GM21786 (cell line): ENCODE measurements around the gene ARPC5L.

ENCODE experiments used
- ATAC-seq: cut with Tn5 transposase; IDR thresholded peaks from one replicate; pipeline ENCODE4 v1.9.1; 2021; ENCODE audit not compliant: unreplicated experiment

The ARPC5L gene

DNA sequence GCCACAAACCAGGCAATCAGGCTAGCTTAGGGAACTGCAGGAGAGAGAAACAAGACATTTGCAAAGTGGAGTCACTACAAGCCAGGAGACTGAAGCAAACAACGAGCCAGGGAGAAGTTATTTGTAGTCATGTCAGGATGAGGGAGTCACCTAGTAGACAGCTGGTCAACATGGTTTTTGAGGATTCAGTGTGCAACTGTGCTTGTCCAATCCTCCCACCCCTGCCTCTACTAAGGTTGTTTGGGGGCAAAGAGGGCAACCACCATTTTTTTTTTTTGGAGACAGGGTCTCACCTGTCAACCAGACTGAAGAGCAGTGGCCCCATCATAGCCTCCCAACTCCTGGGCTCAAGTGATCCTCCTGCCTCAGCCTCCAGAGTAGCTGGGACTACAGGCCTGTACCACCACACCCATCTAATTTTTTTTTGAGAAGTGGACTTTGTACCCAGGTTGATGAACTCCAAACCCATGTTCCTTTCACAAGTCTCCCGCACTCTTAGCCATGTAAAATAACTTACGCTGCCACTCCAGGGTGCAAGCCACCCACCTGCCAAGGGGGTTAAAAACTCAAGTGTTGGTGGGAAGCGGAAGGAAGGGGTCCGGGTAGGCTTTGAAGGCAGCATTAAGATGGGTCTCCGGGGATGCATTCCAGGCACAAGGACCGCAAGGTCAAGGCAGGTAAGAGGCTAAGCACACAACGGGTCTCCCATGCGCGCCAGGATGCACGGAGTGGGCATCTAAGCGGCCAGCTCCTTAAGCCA, 1.2 kb upstream of the ARPC5L start:
- no peak for ATAC-seq

DNA sequence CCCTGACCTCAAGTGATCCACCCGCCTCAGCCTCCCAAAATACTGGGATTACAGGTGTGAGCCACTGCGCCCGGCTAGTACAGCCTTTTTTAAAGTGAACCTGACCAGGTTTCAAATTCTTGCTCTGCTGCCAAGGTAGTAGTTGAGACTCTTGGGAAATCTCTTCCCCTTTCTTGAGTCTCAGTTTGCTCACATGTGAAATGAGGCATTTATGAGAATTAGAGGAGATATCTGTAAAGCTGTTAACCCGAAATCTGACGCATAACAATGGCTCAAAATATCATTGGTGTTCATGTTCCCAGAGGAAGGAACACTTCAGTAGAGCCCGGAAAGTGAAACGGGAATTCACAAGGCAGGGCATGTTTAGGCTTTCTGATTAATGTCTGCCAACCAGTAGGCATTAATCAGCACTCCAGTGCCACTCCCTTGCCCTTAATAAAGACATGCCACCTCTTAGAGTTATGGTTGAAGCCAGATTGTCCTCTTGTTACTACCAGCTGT, 1.5 kb downstream of the ARPC5L start:
- no peak for ATAC-seq

DNA sequence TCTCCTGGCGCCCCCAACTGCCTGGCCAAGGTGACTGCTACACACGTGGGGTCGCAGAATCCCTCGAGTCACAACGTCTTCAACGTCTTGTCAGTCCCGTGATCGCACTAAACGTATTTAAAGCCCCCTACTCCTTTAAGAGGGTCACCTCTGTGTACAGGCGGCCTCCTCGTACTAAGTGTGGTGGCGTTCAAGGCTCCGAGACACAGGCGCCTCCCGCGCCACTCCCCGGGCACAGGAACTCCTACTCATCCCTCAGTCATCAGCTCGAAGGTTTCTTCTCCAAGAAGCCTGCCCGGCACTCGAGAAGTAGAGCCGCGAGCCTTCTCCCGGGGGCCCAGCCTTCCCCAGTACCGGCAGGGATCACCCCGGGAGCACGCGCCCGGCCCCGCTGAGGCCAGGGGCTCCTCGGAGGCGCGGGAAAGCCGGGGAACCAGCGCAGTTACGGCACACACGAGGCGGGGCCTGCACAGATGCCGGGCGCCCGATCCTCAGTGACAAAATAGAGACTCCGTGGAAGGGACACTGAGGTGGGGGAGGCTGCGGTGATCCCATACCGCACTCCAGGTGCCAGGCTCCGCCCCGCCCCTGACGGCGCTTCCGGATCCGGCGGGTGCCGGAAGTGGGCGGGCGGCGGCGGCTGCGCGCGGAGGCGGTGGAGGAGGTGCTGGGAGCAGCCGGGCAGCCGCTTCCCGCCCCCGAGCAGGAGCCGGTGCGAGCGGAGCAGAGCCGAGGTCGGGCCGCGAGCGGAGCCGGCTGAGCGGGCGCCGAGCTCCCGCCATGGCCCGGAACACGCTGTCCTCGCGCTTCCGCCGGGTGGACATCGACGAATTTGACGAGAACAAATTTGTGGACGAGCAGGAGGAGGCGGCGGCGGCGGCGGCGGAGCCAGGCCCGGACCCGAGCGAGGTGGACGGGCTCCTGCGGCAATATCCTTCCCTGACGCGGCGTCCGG, 6.9 kb downstream of the ARPC5L start:
- peak; percentile 55 for ATAC-seq

DNA sequence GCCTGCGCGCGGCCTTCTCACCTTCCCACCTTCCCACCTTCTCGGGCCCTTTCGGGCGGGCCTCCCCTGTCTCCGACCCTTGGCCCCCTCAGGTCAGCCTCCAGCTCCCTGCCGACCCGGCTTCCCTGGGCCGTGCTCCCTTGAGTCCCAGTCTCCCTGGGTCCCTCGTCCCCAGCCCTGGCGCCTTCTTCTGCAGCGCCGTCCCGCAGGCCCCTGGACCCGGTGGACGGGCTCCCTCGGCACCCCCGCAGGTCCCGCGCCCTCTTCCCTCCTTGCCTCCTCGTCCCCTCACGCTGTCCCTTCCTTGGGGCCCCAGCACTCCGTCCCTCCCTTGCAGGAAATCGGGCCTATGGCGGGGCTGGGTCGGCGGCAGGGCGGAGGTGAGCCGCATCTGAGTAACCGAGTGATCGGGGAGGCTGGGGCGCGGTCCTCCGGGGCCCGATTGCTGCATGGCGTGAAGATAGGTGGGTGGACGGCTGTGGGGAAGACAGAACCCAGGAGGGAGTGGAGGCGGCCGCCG, 7.6 kb downstream of the ARPC5L start:
- peak; percentile 4 for ATAC-seq

DNA sequence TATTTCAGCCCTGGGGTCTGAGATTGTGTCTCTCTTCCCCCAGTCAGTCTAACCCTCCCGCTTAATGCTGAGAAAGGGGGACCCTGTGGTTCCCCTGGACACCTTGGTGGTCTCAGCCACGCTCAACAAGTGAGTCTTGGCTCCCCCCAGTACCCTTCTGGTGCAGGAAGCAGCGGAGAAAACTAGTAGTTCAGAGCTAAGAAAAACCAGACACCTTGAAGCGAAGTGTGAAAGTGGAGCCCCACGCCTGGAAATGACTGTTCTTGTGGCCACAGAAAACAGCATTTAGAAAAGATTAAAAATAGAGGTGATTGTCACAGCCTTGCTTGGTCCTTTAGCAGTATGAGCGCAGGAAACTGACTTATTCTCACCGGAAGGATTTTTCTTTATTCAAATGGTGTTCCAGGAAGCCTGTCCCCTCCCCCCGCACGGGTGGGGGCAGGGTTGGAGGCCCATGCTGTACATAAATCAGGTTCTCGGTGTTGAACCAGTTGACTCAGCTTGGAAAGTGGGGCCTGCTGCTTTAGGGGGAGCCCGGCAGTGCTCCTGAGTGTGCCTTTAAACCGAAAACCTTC, 8.1 kb downstream of the ARPC5L start:
- ATAC-seq: peak; percentile 35

DNA sequence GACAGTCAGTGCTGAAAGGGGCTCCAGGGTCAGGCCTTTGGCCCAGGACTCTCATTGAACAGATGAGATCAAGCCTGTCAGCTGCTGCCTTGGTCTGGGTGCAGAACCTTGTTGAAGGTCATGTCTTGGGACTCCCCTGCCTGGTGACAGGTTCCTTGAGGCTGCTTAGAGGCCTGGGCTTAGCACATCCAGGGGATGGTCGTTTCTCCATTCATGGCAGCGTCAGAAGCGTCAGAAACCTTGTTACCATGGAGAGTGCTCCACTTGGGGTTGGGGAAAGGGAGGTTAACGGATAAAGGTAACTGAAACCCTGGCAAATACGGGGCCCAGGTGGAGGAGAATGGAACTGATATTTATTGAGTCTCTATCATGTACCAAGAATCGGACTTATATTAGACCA, 8.8 kb downstream of the ARPC5L start:
- ATAC-seq: no peak

DNA sequence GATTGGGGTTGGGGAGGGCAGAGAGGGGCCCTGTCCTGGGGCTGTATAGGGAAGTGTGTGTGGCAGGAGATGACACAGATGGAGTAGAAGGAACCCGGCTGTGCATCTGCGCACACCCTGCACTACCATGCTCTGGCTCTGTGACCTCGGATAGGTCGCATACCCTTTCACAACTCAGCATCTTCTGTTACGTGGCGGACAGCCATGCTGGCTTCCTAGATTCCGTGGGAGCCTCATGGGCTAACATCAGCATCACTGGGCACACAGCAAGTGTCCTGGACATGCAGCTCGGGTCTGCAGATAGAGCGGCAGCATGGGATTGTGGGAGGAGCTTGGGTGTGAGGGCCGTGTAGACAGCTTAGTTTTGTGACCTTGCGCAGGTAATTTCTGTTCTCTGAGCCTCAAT, 9.2 kb downstream of the ARPC5L start:
- no peak for ATAC-seq

DNA sequence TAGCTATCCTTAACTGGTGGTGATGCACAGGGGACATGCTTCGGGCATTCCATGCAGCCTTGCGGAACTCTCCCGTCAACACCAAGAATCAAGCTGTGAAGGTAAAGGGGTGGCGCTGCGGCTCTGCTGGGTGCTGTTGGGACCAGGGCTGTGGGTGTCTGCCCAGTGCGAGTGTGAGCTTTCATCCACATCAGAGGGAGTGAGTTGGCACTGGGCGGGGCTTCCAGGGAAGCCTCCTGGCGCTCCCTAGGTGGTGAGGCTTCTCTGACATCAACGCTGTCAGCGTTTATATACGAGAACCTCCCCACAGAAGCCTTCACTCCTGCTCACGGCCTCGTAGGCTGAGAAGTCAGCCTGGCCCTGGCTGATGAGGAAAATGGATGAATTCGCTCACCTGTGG, 11.7 kb downstream of the ARPC5L start:
- ATAC-seq: no peak

DNA sequence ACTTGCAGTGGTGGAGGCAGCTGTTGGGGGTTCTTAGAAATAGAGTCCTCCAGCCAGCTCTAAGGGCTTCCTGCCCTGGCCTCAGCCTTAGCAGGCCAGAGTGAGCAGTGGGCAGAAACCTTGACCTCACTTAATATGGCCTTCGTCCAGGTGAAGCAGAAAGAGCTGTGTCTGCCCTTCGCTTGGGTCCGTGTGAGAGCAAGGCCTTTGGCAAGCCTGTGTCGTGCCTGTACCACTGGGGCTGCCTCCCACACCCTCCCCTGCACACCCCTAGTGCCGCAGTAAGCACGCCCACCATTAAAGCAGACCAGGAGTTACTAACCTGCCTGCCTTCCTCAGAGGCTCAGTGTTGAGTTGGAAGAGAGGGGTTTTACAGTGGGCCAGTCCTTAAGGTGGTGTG, 13.6 kb downstream of the ARPC5L start:
- no peak for ATAC-seq

DNA sequence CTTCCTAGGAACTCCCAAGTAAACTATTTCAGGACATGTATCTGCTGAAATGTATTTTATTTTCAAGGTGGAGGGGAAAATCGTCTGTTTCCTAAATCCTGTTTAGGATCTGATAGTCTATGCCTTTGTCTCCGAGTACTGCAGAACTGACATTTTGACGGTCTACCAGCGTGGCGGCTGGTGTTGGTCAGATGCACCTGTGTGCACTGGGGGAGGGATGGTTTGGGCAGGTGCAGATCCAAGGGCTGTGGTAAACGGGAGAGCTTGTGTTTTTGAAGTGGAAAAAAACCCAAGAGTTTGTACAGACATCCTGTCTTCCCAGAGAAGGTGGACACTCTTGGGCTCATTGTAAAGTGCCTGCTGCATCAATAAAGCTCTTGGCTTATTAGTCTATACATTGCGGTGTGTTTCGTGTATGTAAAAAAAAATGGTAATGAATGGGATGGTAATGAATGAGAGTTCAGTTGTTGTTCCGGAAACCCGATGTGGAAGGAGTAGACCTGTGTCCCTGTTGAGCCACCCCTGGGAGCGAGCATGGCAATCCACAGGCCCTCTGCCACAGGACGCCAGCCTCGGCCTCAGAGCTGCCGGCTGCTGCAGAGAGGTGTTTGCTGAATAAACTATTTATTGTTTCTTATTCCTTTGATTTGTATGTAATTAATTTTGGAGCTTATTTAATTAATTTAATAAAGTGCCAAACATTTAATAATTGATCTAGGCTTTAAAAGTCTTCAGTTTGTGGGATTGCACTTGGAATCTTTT, 15.3 kb downstream of the ARPC5L start:
- no peak for ATAC-seq

DNA sequence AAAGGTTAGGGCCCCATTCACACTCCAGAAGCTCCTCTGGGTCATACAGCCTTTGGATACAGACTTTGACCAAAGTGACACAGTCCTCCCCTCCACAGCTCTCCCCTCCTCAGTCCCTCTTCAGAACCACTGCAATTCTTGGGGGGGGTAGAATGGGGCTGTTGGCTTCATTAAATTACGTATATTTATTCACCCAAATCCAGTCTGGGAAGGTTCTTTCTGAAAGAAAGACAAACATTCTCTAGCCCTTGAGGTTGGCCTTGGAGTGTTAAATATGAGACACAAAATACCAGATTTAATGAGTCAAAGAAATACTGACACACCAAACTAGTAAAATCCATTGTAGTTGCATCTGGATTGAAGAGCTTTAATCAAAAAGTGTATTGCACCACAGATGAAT, 16.1 kb downstream of the ARPC5L start:
- ATAC-seq: no peak

DNA sequence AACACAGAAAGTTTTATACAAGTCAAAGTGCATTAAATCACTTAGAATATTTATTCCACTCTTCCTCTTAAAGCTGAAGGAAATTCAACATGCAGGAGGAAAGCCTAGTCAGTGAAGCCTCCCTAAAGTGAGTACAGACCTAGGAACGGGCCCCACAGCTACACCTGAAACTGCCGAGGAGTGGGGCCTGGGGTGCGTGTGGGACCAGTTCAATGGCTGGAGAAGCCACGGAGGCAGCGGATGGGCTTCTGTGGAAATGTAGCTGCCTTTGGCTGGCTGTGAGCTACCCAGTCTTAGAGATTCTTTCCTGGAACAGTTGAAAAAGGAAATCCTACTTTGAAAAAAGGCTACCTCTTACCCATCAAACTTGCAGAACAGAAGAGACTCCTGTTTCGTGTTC, 16.6 kb downstream of the ARPC5L start:
- no peak for ATAC-seq

DNA sequence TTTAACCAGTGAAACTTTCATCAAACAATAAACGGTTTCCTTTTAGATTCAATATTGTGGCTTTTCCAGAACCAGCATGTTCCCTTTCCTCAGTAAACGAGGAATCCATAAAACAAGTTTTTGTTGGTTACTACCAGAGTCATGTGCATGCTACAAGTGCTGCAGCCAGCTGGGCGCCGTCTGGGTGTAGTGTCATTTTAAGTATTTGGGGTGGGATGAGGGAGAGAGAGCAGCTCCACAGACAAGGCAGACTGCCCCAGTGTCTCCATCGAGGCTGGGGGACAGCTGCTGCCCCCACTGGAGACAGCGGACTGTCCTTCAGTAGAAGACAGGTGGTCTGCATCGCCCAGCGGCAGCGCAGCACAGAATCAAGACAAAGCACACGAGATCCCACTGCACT, 17.3 kb downstream of the ARPC5L start:
- ATAC-seq: no peak

DNA sequence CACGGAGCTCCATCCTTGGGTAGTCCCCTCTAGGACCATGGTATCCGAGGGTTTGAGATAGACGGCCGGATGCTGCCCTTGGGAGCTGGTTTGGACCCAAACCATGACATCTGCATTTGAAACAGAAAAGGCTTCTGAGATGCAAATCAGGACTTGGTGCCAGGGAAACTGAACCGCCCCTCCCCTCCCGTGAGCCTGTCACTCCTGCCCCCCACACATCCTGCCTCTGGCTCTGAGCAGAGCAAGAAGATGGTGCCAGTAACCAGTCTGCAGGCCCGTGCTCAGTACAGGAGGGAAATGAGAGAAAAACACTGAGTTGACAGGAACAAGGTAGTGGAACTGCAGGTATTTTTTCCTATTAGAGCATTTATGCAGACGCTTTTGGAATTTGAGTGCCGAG, 18.6 kb downstream of the ARPC5L start:
- ATAC-seq: no peak

DNA sequence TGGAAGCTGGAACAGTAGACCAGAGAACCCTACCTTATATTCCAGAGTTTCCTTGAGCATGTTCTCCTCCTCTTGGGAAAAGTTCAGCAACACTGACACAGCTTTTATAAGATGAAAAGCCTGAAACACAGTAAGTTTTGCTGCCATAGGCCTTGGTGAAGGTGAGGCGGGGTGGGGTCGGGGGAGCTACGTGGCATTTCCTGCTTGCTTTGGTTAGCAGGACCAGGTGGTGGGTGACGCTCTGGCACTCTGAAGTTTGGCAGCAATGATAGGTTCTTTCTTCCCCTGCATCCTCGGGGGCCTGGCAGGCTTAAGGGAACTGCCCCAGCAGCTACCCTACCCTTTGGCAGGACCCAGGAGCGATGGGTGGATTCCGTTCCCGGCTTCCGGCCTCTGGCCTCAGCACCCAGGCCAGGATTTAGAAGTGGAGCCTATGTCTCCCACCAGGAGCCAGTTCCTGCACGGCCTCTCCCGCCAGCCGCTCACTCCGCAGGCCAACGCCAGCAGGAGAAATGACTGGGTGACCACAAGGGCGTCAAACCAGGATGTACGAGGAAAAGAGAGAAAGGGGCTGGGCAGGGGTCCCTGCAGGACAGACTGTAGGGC, 19.3 kb downstream of the ARPC5L start:
- ATAC-seq: no peak

DNA sequence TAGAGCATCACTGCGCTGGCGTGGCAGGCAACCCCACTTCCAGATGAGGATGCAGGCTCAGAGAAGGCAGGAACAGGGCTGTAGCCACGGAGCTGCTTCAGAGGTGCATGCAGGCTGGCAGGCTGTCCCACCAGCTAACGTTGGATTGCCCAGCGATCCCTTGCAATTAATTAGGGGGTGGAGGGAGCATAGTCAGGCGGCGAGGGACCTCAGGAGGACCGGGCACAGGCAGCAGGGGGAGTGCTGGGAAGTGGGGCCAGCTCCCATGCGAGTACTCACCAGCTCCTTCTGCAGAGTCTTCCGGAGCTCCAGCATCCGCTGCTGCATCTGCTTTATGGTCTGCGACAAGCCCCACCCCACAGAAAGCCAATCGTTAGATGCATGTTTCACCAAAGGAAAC, 20.3 kb downstream of the ARPC5L start:
- ATAC-seq: no peak

DNA sequence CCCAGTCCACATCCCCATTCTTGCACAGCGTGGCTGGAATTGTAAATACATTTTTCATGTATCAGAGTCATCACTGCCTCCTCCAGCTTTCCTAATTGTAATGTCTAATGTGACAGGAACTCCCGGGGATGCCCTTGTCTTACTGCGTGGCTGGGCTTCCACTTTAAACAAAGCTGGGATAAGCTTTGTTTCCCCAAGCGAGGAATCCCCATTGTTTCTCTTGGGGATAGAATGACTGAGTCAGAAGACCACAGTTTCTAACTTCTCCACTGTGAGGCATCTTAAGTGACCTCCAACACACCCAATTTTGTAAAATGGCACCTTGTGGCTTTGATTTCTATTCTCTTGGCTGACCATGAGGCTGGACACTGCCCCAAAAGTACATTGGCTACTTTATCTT, 22.4 kb downstream of the ARPC5L start:
- ATAC-seq: no peak

DNA sequence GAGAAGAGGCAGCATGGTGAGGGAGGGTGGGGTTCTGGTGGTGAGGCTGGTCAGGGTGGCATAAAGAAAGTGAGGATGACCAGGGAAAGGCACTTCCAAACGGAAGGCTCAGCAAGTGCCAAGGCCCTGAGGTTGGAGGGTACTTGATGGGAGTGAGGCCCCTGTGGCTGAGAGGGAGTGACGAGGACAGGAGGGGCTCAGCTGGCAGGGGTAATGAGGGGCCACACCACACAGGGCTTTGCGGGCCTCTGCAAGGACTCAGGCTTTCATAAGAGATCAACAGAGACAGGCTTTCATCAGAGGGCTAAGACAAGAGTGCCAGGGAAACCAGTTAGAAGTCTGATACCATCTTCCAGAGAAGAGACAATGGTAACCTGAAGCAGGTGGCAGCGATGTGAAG, 23.6 kb downstream of the ARPC5L start:
- ATAC-seq: no peak

DNA sequence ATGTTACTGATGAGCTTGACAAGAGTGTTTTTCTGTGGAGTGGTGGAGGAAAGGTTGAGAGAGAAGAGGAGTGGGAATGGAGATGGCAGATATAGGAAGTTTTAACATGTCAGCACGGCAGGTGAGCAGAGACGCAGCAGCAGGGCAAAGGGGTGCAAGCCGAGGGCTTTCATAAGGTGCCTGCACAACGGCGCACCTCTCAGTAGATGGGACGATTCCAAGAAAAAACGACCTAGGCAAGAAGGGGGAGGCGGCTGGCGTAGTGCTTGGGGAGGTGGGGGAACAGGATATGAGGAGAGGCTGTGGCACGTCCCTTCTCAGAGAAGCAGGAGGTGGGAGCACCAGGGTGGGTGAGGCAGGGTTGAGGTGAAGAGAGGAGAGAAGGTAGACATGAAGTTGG, 24.5 kb downstream of the ARPC5L start:
- no peak for ATAC-seq

DNA sequence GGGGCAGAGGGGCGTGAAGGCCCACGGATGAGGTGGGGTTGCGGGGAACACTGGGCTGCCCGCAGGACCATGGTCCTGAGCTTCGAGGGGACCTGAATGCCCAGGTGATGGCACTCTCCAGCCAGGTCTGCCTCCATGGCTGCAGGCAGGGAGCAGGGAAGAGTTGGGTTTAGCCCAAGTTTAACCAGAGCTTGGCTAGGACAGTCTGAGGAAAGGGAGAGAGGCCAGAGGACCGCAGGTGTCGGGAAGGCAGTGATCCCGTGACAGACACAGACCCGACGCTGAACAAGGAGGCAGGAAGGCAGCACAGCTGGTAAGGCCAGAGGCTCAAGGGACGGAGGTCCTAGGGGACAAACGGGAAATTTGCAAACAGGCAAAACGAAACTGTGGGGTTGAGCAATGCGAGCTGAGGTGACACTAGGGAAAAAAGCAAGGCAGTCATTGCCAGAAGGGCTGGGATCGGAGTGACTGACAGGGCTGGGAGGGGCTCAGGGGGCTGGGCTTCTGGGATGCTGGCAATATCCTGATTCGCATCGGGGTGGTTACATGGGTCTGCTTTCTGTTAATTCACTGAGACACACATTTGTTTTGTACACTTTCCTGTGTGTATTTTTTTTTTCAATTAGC, 25.0 kb downstream of the ARPC5L start:
- ATAC-seq: no peak
